ENCODE measurements around the gene RBM18.

The RBM18 gene

GRCh38 chr9:122248448-122248865 is 16.2 kb downstream of the RBM18 start:
- DNase-seq (ENCODE audit: low read depth, low spot score), result no peak
- no peak for TF ChIP-seq CTCF (IDR thresholded peaks at IDR 0.05; ENCODE audit: low read depth, low read length)
- in situ Hi-C loops (cut with HindIII; ENCODE audit: low sequenced_read_pairs), result no loop called here
- no peak overlapping the region for H3K4me3 ChIP-seq (ENCODE audit: low read depth, low read length)

GRCh38 chr9:122246666-122247065 is 18.0 kb downstream of the RBM18 start:
- TF ChIP-seq CTCF (IDR thresholded peaks at IDR 0.05; ENCODE audit: low read depth, low read length), result no peak
- H3K4me3 ChIP-seq (ENCODE audit: low read depth, low read length), result no peak overlapping the region
- in situ Hi-C loops (cut with HindIII; ENCODE audit: low sequenced_read_pairs), result no loop called here
- DNase-seq (ENCODE audit: low read depth, low spot score), result no peak

GRCh38 chr9:122244349-122244748 is 20.3 kb downstream of the RBM18 start:
- in situ Hi-C loops (cut with HindIII; ENCODE audit: low sequenced_read_pairs), result no loop called here
- H3K4me3 ChIP-seq (ENCODE audit: low read depth, low read length), result no peak overlapping the region
- TF ChIP-seq CTCF (IDR thresholded peaks at IDR 0.05; ENCODE audit: low read depth, low read length), result no peak
- no peak for DNase-seq (ENCODE audit: low read depth, low spot score)

- TF ChIP-seq CTCF (IDR thresholded peaks at IDR 0.05; ENCODE audit: low read depth, low read length), result no peak
- DNase-seq (ENCODE audit: low read depth, low spot score), result no peak
- in situ Hi-C loops (cut with HindIII; ENCODE audit: low sequenced_read_pairs), result no loop called here
- no peak overlapping the region for H3K4me3 ChIP-seq (ENCODE audit: low read depth, low read length)
Observed at GRCh38 chr9:122239722-122240121, 24.9 kb downstream of the RBM18 start.

- no peak for DNase-seq (ENCODE audit: low read depth, low spot score)
- in situ Hi-C loops (cut with HindIII; ENCODE audit: low sequenced_read_pairs), result no loop called here
- no peak overlapping the region for H3K4me3 ChIP-seq (ENCODE audit: low read depth, low read length)
- no peak for TF ChIP-seq CTCF (IDR thresholded peaks at IDR 0.05; ENCODE audit: low read depth, low read length)
Observed at GRCh38 chr9:122236681-122237080, 28.0 kb downstream of the RBM18 start.

- TF ChIP-seq CTCF (IDR thresholded peaks at IDR 0.05; ENCODE audit: low read depth, low read length), result no peak
- in situ Hi-C loops (cut with HindIII; ENCODE audit: low sequenced_read_pairs), result no loop called here
Observed at GRCh38 chr9:122234022-122234748, 30.5 kb downstream of the RBM18 start.

More at GRCh38 chr9:122234022-122234748, 30.5 kb downstream of the RBM18 start:
- DNase-seq (ENCODE audit: low read depth, low spot score), result no peak
- H3K4me3 ChIP-seq (ENCODE audit: low read depth, low read length), result no peak overlapping the region
